Muscle layer of duodenum (tissue), 2 donors: ENCODE data around the gene AP1G2.

Experiments
- H3K27ac ChIP-seq: one replicate; pipeline ENCODE4 v1.7.0; 2013; ENCODE audit warnings: mild to moderate bottlenecking, low read length
- H3K27me3 ChIP-seq: one replicate; pipeline ENCODE4 v1.7.0; 2013; ENCODE audit warnings: low read depth, mild to moderate bottlenecking, control low read depth, low read length
- H3K36me3 ChIP-seq, 2 donors: one replicate each; pipeline ENCODE4 v1.7.0; 2013; ENCODE audit warnings: low read length in 2 of 2, control low read depth in 1 of 2, mild to moderate bottlenecking in 1 of 2; ENCODE audit not compliant: insufficient read depth in 2 of 2, control insufficient read depth in 1 of 2
- H3K4me1 ChIP-seq, 2 donors: one replicate each; pipeline ENCODE4 v1.7.0; 2013; ENCODE audit warnings: low read length in 2 of 2, mild to moderate bottlenecking in 2 of 2, control low read depth in 1 of 2, moderate library complexity in 1 of 2; ENCODE audit not compliant: insufficient read depth in 2 of 2, control insufficient read depth in 1 of 2
- H3K4me3 ChIP-seq, 2 donors: one replicate each; pipeline ENCODE4 v1.7.0; 2013; ENCODE audit warnings: low read length in 2 of 2, low read depth in 1 of 2, mild to moderate bottlenecking in 1 of 2
- H3K9me3 ChIP-seq, 2 donors: one replicate each; pipeline ENCODE4 v1.7.0; 2013; ENCODE audit warnings: low read length in 2 of 2, control low read depth in 1 of 2, mild to moderate bottlenecking in 1 of 2; ENCODE audit not compliant: control insufficient read depth in 1 of 2
- donor health status: healthy.

AP1G2 gene

GRCh38 chr14:23578560-23579310 is 11.1 kb upstream of the AP1G2 start, which contains the start of gene JPH4:
JPH4 (minus strand) TSS chr14:23578790; CDS start chr14:23577453, 1,337 bp downstream.
- Histone ChIP-seq H3K4me3 (peak within 1 kb of the TSS; percentile 11 to 50), H3K36me3 (no peaks in the 10 kb centered on the region), H3K27me3 (peaks cover 14% of the 10 kb centered on the region), H3K27ac (no peak within 1 kb of the TSS), H3K4me1 (peaks cover 0 to 34% of the 10 kb centered on the region in 2 donors), H3K9me3 (no peaks in the 10 kb centered on the region)

- Histone ChIP-seq H3K27me3 (peaks cover 14% of the 10 kb centered on the region), H3K4me3 (peak overlapping the region in 1 of 2 donors; percentile 50), H3K4me1 (peaks cover 0 to 34% of the 10 kb centered on the region in 2 donors), H3K9me3 (no peaks in the 10 kb centered on the region), H3K27ac (no peak overlapping the region), H3K36me3 (no peaks in the 10 kb centered on the region)
These were observed 10.3 kb upstream of the AP1G2 start for GRCh38 chr14:23577710-23578392.

DNA sequence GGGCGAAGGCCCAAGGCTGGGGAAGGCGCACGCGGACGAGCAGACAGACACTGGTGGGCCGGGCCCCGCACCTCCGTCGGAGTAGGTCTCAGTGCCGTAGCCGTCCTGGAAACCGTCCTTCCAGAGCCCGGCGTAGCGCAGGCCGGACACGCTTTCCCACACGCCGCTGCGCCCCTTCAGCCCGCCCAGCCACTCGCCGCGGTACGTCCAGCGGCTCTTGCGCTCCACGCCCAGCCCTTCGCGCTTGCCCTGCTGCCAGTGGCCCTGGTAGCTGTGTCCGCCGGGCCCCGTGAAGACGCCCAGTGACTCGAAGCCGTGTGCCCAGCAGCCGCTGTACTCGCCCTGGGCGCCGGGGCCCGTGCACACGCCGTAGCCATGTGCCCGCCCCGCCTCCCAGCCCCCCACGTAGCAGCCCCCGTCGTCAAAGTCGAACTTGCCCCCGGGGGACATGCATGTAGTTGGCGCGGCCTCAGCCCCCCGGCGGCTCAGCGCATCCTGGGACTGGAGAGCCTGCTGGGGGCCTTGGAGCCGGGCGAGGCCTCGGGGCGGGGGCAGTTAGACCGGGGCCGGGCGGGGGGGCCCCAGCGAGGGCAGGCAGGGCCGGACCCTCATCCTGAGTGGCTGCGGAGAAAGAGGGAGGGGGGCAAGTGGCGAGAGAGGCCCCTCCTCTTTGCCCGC is 9.6 kb upstream of the AP1G2 start:
- peaks cover 14% of the 10 kb centered on the region for H3K27me3 ChIP-seq
- H3K4me1 ChIP-seq, result peaks cover 0 to 34% of the 10 kb centered on the region in 2 donors
- no peaks in the 10 kb centered on the region for H3K36me3 ChIP-seq
- no peak overlapping the region for H3K27ac ChIP-seq
- H3K9me3 ChIP-seq, result no peaks in the 10 kb centered on the region
- peak overlapping the region in 1 of 2 donors; percentile 44 for H3K4me3 ChIP-seq

- Histone ChIP-seq H3K27me3 (peaks cover 14% of the 10 kb centered on the region), H3K9me3 (no peaks in the 10 kb centered on the region), H3K4me1 (peaks cover 2 to 26% of the 10 kb centered on the region in 2 donors), H3K27ac (no peak overlapping the region), H3K4me3 (no peak overlapping the region), H3K36me3 (no peaks in the 10 kb centered on the region)
These were observed 5.9 kb upstream of the AP1G2 start for GRCh38 chr14:23573384-23574015.

- H3K9me3 ChIP-seq, result no peaks in the 10 kb centered on the region
- H3K4me3 ChIP-seq, result no peak overlapping the region
- H3K36me3 ChIP-seq, result no peaks in the 10 kb centered on the region
- peaks cover 7 to 26% of the 10 kb centered on the region in 2 donors for H3K4me1 ChIP-seq
- H3K27ac ChIP-seq, result no peak overlapping the region
- peaks cover 14% of the 10 kb centered on the region for H3K27me3 ChIP-seq
These were observed 5.2 kb upstream of the AP1G2 start for GRCh38 chr14:23572836-23573235.

GRCh38 chr14:23572524-23572828 is 4.9 kb upstream of the AP1G2 start:
- no peak overlapping the region for H3K27ac ChIP-seq
- no peak overlapping the region for H3K4me3 ChIP-seq
- no peaks in the 10 kb centered on the region for H3K36me3 ChIP-seq
- no peaks in the 10 kb centered on the region for H3K9me3 ChIP-seq
- H3K4me1 ChIP-seq, result peaks cover 7 to 23% of the 10 kb centered on the region in 2 donors
- H3K27me3 ChIP-seq, result peaks cover 12% of the 10 kb centered on the region

DNA sequence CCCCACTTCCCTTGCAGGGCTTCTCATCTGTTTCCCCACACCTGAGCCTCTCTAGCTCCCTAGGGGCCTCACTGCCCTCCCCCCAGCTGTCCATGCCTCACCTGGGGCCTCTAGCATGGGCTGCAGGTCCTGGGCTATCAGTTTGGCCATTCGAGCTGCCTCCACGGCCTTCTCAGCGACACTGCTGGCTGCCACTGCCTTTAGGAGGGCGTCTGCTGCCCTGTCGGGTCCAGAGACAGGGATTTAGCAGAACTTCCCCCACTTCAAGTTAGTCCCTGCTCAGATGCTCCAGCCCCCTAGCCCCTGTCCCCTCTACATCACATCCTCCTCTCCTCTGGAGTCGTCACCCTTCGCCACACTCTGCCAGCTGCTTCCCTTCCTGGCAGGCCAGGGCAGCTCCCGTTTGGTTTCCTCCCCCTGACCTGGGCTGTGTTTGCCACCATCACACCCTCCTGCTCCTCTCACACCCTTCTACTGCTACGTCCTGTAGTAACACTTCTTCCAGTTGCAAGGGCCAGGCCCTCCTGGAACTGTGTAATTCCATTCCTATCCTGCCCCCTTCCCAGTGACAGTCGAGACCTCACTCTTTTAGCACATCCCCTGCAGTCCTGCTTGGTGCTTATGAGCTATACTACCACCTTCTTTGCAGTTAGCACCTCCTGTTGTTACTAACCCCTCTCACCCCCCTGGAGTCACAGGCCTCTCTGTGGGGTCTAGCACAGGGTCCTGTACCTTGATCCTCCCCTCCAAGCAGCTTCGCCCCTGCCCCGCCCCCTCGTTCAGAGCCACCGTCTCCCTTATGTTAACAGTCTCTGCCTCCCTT is 4.3 kb upstream of the AP1G2 start:
- H3K4me1 ChIP-seq, result peaks cover 7 to 17% of the 10 kb centered on the region in 2 donors
- peaks cover 12% of the 10 kb centered on the region for H3K27me3 ChIP-seq
- H3K4me3 ChIP-seq, result no peak overlapping the region
- H3K9me3 ChIP-seq, result no peaks in the 10 kb centered on the region
- H3K27ac ChIP-seq, result no peak overlapping the region
- H3K36me3 ChIP-seq, result no peaks in the 10 kb centered on the region

GRCh38 chr14:23570806-23571483 is 3.4 kb upstream of the AP1G2 start:
- no peaks in the 10 kb centered on the region for H3K9me3 ChIP-seq
- H3K36me3 ChIP-seq, result no peaks in the 10 kb centered on the region
- no peak overlapping the region for H3K27ac ChIP-seq
- H3K27me3 ChIP-seq, result peaks cover 4% of the 10 kb centered on the region
- H3K4me3 ChIP-seq, result no peak overlapping the region
- peaks cover 7 to 8% of the 10 kb centered on the region in 2 donors for H3K4me1 ChIP-seq

- Histone ChIP-seq H3K36me3 (no peaks in the 10 kb centered on the region), H3K27me3 (no peaks in the 10 kb centered on the region), H3K4me3 (no peak overlapping the region), H3K4me1 (peaks cover 7 to 8% of the 10 kb centered on the region in 2 donors), H3K27ac (no peak overlapping the region), H3K9me3 (no peaks in the 10 kb centered on the region)
These were observed 2.0 kb upstream of the AP1G2 start for GRCh38 chr14:23569443-23570151.
